Karpas-422 (cell line): ENCODE results near the gene COL1A2. TPM values are rescaled to one million over a fixed set of nuclear protein-coding genes. Genes with fewer than 3 reads are reported as not detected.
A peak's percentile ranks its signal among the peaks of the same experiment; 100 is the strongest.

ENCODE experiments used
- DNase-seq: peaks from one replicate; pipeline ENCODE4 v3.0.0-alpha.2; 2015
- H2AFZ ChIP-seq: fragments of 200-600 bp; sonication (generic); 2 replicates; pipeline ENCODE4 v1.6.1; 2014; ENCODE audit warnings: antibody characterized with exemption, low read length, mixed read lengths
- H3K27ac ChIP-seq: fragments of 200-600 bp; sonication (generic); 2 replicates; pipeline ENCODE4 v1.5.1; 2014; ENCODE audit warnings: mild to moderate bottlenecking, low read length, moderate library complexity
- H3K27me3 ChIP-seq: fragments of 200-600 bp; sonication (generic); 2 replicates; pipeline ENCODE4 v1.6.1; 2014; ENCODE audit warnings: low read length, mixed read lengths
- H3K36me3 ChIP-seq: fragments of 200-600 bp; sonication (generic); 2 replicates; pipeline ENCODE4 v1.6.1; 2014; ENCODE audit warnings: low read length, mixed read lengths; ENCODE audit not compliant: insufficient read depth
- H3K4me1 ChIP-seq: fragments of 200-600 bp; sonication (generic); 2 replicates; pipeline ENCODE4 v1.6.1; 2014; ENCODE audit warnings: mild to moderate bottlenecking, low read length, mixed read lengths
- H3K4me2 ChIP-seq: fragments of 200-600 bp; sonication (generic); 2 replicates; pipeline ENCODE4 v1.6.1; 2014; ENCODE audit warnings: low read length, low read depth, mild to moderate bottlenecking; ENCODE audit not compliant: poor library complexity, severe bottlenecking
- H3K4me3 ChIP-seq: fragments of 200-600 bp; sonication (generic); 2 replicates; pipeline ENCODE4 v1.5.1; 2014; ENCODE audit warnings: mild to moderate bottlenecking, antibody characterized with exemption, low read length, mixed read lengths
- H3K79me2 ChIP-seq: fragments of 200-600 bp; sonication (generic); 2 replicates; pipeline ENCODE4 v1.6.1; 2014; ENCODE audit warnings: mild to moderate bottlenecking, low read length, mixed read lengths
- H3K9ac ChIP-seq: fragments of 200-600 bp; sonication (generic); 2 replicates; pipeline ENCODE4 v1.6.0; 2014; ENCODE audit warnings: low read length
- H3K9me2 ChIP-seq: fragments of 200-600 bp; sonication (generic), shearing (Covaris generic); replicated peaks from 2 replicates; pipeline ENCODE4 v1.6.0; 2014; ENCODE audit warnings: mild to moderate bottlenecking, low read length, moderate library complexity; ENCODE audit not compliant: insufficient read depth
- H3K9me3 ChIP-seq: fragments of 300-700, 200-600 bp; sonication (generic); 2 replicates; pipeline ENCODE4 v1.6.1; 2014; ENCODE audit warnings: low read length, mixed read lengths
- H4K20me1 ChIP-seq: fragments of 200-600 bp; sonication (generic); 2 replicates; pipeline ENCODE4 v1.6.1; 2014; ENCODE audit warnings: mild to moderate bottlenecking, antibody characterized with exemption, low read length, low read depth; ENCODE audit not compliant: insufficient read depth
- total RNA-seq: library from RNA; depleted of rRNA; stranded (reverse); fragments of >200 nt; shearing (Covaris generic); gene quantifications from 2 replicates; pipeline ENCODE4 v1.2.3, GENCODE V29; 2014; ENCODE audit warnings: low replicate concordance

Gene COL1A2
- total RNA-seq, 1 experiment from 2014 or later, result not detected

DNA sequence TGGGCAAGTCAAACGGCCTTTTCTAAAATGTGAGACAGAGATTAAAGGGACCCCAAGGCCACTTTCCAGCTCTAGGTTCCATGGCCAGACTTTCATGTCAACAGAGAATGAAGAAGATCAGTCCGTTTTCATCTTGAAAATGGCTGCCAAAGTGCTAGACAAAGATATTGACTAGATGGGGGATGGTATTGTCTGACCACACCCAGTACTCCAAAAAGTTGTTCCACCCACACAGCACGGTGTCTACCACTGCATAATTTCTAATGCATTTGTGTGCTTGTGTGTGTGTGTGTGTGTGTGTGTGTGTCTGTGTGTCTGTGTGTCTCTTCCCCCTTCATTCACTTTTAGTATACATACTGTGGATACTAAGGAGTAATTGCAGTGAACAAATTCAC, 1.3 kb downstream of the COL1A2 start:
- no peak overlapping the region for H2AFZ ChIP-seq
- no peak overlapping the region for H3K9ac ChIP-seq
- no peak overlapping the region for H3K27ac ChIP-seq
- no peaks in the 10 kb centered on the region for H3K36me3 ChIP-seq
- H3K4me2 ChIP-seq, result no peak overlapping the region
- H3K79me2 ChIP-seq, result no peaks in the 10 kb centered on the region
- DNase-seq, result no peak
- no peak overlapping the region for H3K4me3 ChIP-seq
- H3K4me1 ChIP-seq, result peaks cover 14% of the 10 kb centered on the region
- no peaks in the 10 kb centered on the region for H4K20me1 ChIP-seq
- no peaks in the 10 kb centered on the region for H3K9me3 ChIP-seq
- H3K27me3 ChIP-seq, result no peaks in the 10 kb centered on the region
- H3K9me2 ChIP-seq, result no peaks in the 10 kb centered on the region

DNA sequence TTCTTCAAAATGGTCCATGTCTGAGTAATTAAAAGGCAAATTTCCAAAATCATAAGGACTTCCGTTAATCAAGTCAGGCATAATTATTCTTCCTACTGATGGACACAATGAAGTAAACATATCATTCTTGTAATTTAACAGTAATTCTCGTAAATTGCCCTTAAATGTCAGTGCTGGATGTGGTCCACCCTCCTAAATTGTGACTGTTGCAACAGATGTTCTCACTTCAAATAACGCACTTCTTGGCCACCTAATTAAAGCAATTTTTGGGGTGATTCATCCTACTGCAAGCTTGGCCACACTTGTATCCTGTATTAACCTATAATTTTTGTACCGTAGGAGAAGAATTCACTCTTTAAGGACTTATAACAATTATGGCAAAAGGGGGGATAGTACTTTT, 1.9 kb downstream of the COL1A2 start:
- Histone ChIP-seq H3K4me3 (no peak overlapping the region), H2AFZ (no peak overlapping the region), H3K36me3 (no peaks in the 10 kb centered on the region), H3K4me2 (no peak overlapping the region), H3K79me2 (no peaks in the 10 kb centered on the region), H3K4me1 (peaks cover 16% of the 10 kb centered on the region), H3K27ac (no peak overlapping the region), H3K9me3 (no peaks in the 10 kb centered on the region), H3K9me2 (no peaks in the 10 kb centered on the region), H3K9ac (no peak overlapping the region), H4K20me1 (no peaks in the 10 kb centered on the region), H3K27me3 (no peaks in the 10 kb centered on the region)
- no peak for DNase-seq

DNA sequence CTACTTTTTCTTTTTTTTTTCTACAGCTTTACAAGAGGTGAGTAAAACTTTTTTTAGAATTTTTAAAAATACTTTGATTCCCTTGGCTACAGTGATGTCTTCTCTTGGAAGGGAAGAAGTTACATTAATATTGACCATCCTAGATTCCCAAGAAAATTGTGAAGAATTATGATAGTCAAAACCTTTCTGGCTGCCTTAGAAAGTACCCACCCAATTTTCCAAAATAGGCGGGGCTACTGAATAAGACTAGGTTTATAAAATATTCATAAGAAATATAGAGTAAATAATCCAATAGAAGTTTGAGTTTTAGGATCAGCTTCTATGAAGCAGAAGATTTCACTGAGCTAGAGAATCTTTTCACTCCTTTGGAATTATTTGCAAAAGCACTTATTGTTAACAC, 3.0 kb downstream of the COL1A2 start:
- no peaks in the 10 kb centered on the region for H4K20me1 ChIP-seq
- no peak overlapping the region for H3K4me3 ChIP-seq
- no peak overlapping the region for H2AFZ ChIP-seq
- H3K4me2 ChIP-seq, result no peak overlapping the region
- peaks cover 16% of the 10 kb centered on the region for H3K4me1 ChIP-seq
- DNase-seq, result no peak
- no peaks in the 10 kb centered on the region for H3K79me2 ChIP-seq
- H3K27me3 ChIP-seq, result no peaks in the 10 kb centered on the region
- no peak overlapping the region for H3K27ac ChIP-seq
- H3K9me3 ChIP-seq, result no peaks in the 10 kb centered on the region
- H3K9me2 ChIP-seq, result no peaks in the 10 kb centered on the region
- no peak overlapping the region for H3K9ac ChIP-seq
- no peaks in the 10 kb centered on the region for H3K36me3 ChIP-seq

DNA sequence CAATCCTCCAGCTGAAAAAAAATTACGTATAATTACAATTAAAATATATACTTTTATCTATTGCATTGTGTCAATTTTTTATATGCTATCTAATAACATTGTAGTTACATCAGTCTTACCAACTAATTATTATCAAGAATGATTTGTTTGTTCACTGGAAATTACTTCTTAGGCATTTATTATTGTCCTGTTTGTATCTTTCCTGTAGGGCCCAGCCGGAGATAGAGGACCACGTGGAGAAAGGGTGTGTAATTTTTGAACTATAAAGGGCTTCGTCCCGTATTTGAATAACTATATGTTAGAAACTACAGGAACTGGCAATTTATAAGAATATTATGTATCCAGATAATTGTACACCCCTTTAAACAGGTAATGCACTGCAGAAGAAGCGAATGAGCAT, 4.1 kb downstream of the COL1A2 start:
- Histone ChIP-seq H3K9me2 (no peaks in the 10 kb centered on the region), H3K9ac (no peak overlapping the region), H3K4me1 (peaks cover 16% of the 10 kb centered on the region), H3K4me2 (no peak overlapping the region), H3K36me3 (no peaks in the 10 kb centered on the region), H3K9me3 (no peaks in the 10 kb centered on the region), H2AFZ (no peak overlapping the region), H4K20me1 (no peaks in the 10 kb centered on the region), H3K4me3 (no peak overlapping the region), H3K79me2 (no peaks in the 10 kb centered on the region), H3K27me3 (no peaks in the 10 kb centered on the region), H3K27ac (no peak overlapping the region)
- DNase-seq, result no peak

DNA sequence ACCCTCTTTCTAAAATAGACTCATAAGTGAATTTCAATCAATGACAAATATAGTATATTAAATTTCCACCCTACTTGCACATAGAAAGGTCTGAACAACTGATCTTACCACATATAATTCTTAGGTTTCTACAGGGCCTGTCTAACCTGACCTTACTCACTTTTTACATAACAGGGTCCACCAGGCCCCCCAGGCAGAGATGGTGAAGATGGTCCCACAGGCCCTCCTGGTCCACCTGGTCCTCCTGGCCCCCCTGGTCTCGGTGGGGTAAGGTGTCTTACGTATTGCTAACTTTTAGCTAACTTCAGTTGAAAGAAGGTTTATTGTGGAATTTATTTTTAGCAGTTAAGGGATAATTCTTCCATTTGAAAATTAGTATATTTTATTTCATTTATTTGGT, 5.3 kb downstream of the COL1A2 start:
- no peaks in the 10 kb centered on the region for H3K27me3 ChIP-seq
- H3K36me3 ChIP-seq, result no peaks in the 10 kb centered on the region
- peaks cover 16% of the 10 kb centered on the region for H3K4me1 ChIP-seq
- H3K4me3 ChIP-seq, result no peak overlapping the region
- no peaks in the 10 kb centered on the region for H3K79me2 ChIP-seq
- DNase-seq, result no peak
- no peak overlapping the region for H3K27ac ChIP-seq
- H2AFZ ChIP-seq, result no peak overlapping the region
- no peak overlapping the region for H3K9ac ChIP-seq
- no peaks in the 10 kb centered on the region for H3K9me3 ChIP-seq
- no peaks in the 10 kb centered on the region for H4K20me1 ChIP-seq
- H3K9me2 ChIP-seq, result no peaks in the 10 kb centered on the region
- H3K4me2 ChIP-seq, result peak overlapping the region; percentile 39

DNA sequence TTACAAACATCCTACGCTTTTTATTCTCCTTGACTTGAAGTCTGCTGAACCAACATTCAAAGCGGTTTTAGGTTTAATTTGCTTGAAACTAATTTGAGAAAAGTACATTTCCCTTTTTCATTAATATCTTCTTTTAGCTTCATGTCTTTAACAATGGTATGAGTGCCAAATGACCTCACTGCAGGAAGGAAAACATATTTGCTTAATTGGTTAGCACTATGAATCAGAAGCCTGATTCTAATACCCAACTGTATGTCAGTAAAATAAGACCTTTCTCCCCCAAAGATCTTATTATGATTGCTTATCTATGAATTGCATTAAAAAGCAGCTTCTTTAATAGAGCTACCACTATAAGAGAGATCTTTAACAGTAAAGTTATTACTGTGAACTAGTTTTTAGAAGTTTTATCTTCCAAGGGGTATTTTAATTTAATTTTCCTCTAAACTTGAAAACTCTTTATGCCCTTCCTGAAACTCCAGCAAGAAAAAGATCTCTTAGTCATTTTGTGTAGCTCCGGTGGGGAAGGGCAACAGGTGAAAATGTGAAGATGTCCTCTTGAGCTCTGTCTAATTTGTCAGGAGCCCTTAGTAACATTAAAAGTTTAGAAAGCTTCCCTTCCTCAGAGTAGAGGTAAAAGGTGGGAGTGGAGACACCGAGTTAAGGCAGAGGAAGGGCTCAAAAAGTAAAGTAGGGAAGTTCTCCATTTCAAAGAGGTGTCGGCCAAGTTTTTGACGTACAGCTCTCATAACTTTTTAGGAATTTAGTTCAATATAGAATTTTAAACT, 6.1 kb downstream of the COL1A2 start:
- Histone ChIP-seq H3K9me2 (no peaks in the 10 kb centered on the region), H4K20me1 (no peaks in the 10 kb centered on the region), H3K4me2 (peak overlapping the region; percentile 39), H3K4me3 (0 out of 2 replicates have a peak overlapping the region, but pooled peaks have one; percentile 6), H3K27ac (no peak overlapping the region), H3K4me1 (peaks cover 16% of the 10 kb centered on the region), H2AFZ (no peak overlapping the region), H3K9me3 (no peaks in the 10 kb centered on the region), H3K36me3 (no peaks in the 10 kb centered on the region), H3K79me2 (no peaks in the 10 kb centered on the region), H3K9ac (no peak overlapping the region), H3K27me3 (no peaks in the 10 kb centered on the region)
- peak; percentile 65 for DNase-seq

DNA sequence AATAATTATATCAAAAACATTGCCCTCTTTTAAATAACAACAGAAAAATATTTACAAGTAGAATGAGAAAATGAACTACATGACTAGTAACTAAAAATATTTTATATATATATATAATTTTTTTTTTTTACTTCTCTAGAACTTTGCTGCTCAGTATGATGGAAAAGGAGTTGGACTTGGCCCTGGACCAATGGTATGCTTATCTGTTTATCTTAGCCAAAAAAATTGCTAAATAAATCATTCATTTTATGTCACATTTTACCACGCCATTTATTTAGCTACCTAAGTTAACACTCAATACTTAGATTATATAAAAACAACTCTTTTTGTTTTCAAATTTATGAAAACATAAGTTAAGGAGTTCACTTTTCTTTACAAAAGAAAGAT, 6.7 kb downstream of the COL1A2 start:
- Histone ChIP-seq H3K9me2 (no peaks in the 10 kb centered on the region), H3K9ac (no peak overlapping the region), H3K36me3 (no peaks in the 10 kb centered on the region), H2AFZ (no peak overlapping the region), H3K79me2 (no peaks in the 10 kb centered on the region), H3K4me3 (no peak overlapping the region), H3K9me3 (no peaks in the 10 kb centered on the region), H4K20me1 (no peaks in the 10 kb centered on the region), H3K27me3 (no peaks in the 10 kb centered on the region), H3K4me1 (peaks cover 16% of the 10 kb centered on the region), H3K4me2 (no peak overlapping the region), H3K27ac (no peak overlapping the region)
- DNase-seq, result no peak

DNA sequence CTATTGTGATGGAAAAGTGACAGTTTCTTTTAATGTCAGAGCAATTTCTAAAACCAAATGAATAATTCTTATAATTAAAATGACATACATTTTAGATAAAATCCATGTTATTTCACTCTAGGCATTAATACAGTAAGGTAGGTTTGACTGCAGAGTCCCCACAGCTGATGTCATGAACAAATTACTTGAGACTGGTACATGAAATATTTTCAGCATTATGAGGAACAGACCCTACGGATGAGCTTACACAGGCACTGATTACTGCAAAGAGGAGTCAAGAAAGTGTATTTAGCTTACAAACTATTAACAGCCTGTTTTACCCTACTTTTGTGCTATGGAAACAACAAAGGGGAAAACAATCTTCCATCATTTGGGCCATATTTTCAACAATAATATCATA, 8.9 kb downstream of the COL1A2 start:
- Histone ChIP-seq H3K9me2 (no peaks in the 10 kb centered on the region), H3K9ac (no peak overlapping the region), H3K4me1 (peaks cover 16% of the 10 kb centered on the region), H3K9me3 (no peaks in the 10 kb centered on the region), H3K4me2 (no peak overlapping the region), H3K27me3 (no peaks in the 10 kb centered on the region), H4K20me1 (no peaks in the 10 kb centered on the region), H3K27ac (no peak overlapping the region), H3K36me3 (no peaks in the 10 kb centered on the region), H2AFZ (no peak overlapping the region), H3K4me3 (no peak overlapping the region), H3K79me2 (no peaks in the 10 kb centered on the region)
- DNase-seq, result no peak
